Measurements from ENCODE around the gene TNRC6C.
"Not testable (repeated sequence)": the region's sequence is repeated elsewhere in the genome, so short reads cannot be mapped to it uniquely, and the experiment has no call there.

TNRC6C gene

DNA sequence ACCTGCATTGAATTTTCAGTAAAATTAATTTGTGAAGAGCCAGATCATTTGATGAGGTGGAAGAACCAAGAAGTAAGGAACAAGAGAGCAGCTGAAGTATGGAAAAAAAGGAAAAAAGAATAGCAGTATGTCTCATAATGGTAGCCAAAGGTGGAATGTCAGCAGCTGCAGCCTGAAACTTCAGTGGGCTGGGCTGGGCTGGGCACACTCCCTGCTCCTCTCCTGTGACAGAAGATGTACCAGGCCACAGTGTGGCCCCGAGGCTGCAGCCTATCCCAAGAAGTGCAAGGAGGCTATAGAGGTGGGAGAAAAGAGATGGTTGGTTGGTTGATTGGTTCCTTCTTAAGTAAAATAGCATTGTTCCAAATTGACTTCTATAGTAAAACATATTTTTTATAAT lies 84.5 kb downstream of the TNRC6C start:
- DNase-seq (ENCODE audit: low spot score) = no peak

DNA sequence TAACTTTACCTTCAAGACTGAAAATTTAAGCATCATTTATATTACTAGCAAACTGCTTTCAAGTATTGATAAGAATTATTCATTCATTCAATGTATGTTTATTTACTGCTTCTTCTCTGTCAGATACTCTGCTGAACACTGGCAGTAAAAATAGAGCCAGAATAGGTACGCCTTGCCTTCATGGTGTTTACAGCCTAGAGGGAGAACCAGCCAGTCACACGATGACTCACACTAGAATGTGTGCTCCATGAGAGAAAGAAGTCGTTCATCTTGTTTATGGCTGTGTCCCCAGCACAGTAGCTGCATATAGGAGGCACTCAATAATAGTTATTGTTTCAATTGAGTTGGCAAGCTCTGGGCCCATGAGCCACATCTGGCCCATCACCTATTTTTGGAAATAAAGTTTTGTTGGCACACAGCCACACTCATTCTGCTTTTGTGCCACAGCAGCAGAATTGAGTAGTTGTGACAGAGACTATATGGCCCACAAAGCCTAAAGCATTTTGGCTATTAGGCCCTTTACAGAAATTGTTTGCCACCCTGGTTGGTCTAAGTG lies 85.9 kb downstream of the TNRC6C start:
- no peak for DNase-seq (ENCODE audit: low spot score)

DNA sequence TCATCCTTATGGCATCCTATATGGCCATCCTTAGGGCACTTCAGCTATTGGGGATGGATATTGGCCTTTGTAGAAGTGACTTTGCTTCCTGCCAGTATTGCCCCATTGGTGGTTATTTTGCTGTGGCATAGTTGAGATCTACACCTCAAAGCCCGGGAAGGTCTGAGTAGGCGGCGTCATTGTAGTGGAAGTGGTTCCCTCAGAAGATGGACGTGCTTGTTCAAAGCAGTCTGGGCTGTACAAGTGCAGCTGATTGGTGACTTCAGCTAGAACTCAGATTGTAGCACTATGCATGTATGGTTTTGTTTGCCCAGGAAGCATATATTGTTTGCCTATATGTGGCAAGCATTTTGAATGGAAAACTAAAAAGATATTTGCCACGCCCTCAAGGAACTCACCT lies 86.8 kb downstream of the TNRC6C start:
- DNase-seq (ENCODE audit: low spot score) = no peak

DNA sequence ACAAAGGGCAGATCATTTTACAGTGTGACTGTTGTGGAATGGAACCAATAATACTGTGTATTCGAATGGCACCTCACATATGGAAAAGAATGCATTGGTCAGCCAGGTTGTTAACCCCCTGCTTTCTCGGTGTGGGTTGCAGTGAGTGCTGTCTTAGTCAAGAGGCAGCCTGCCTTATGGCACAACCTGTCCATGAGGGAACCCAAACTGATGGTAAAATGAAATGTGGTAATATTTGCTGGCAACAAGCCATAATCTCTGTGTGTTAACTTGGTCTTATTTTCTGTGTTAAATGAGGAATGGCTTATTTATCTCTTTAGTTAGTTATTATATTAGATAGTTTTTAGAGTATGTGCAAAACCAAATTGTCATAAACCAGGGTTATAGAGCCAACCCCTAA lies 88.4 kb downstream of the TNRC6C start:
- no peak for DNase-seq (ENCODE audit: low spot score)

DNA sequence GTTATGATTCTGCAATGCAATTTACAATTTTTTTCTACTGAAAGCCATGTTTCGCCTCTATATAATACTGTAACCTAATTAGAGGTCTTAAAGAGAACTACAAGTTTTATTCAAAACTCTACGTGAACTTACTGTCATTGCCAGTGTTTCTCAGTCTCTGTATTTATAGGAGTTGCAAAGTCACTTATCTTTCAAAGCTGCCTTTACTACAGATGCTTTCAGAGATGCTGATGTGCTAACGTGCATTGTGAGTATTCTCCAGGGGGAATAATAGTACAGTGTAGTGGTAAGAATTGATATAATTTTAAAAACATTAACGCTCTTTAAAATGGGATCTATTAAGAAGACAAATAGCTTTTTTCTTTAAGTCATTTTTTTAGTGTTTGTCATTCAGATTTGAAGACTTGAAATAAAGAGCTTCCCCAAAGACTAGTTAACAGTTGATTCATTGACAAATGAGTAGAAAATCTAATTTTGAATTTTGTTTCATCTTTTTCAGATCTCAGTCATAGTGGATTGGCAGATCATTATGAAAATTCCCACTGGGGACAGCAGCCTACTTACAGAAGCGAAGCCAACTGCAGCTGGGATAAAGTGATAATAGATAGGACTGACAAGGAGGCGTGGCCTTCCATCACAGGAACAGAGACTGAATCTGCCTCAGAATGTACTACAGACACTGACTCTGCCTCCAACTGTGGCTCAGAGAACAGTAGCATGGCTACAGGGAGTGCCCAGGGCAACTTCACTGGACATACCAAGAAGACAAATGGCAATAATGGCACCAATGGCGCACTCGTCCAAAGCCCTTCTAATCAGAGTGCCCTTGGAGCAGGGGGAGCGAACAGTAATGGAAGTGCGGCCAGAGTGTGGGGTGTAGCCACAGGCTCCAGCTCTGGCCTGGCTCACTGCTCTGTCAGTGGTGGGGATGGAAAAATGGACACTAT lies 90.1 kb downstream of the TNRC6C start:
- DNase-seq (ENCODE audit: low spot score) = no peak

DNA sequence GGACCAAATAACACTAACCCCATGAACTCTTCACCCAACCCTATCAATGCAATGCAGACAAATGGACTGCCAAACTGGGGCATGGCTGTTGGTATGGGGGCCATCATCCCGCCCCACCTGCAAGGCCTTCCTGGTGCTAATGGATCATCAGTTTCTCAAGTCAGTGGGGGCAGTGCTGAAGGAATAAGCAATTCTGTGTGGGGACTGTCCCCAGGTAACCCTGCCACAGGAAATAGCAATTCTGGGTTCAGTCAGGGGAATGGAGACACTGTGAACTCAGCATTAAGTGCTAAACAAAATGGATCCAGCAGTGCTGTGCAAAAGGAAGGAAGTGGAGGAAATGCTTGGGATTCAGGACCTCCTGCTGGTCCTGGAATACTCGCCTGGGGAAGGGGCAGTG lies 91.1 kb downstream of the TNRC6C start:
- DNase-seq (ENCODE audit: low spot score) = no peak

DNA sequence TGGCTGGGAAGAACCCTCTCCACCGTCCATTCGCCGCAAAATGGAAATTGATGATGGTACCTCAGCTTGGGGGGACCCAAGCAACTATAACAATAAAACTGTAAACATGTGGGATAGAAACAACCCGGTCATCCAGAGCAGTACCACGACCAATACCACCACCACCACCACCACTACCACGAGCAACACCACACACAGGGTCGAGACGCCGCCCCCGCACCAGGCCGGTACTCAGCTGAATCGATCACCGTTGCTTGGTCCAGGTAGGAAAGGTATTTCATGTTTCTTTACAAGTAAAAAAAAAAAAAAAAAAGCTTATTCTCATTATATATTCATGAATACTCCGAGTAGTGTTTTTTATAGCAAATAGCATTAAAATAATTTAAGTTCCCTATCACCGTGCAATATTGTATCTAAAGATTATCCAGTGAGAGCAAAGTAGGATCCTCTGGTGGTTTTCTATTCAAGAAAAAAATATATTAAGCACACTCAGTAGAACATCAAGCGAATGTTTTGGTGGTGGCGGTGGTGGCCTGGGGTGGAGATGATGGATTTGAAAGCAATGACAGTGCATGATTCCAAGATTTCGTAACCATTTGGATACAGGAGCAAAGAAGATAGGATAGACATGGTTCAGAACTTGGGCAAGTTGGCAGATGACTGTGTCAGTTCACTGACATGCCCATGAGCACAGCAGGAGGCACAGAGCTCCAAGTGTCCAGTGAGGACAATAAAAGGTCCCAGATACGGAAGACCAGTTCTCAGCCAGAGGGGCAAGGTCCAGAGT lies 92.9 kb downstream of the TNRC6C start:
- no peak for DNase-seq (ENCODE audit: low spot score)

DNA sequence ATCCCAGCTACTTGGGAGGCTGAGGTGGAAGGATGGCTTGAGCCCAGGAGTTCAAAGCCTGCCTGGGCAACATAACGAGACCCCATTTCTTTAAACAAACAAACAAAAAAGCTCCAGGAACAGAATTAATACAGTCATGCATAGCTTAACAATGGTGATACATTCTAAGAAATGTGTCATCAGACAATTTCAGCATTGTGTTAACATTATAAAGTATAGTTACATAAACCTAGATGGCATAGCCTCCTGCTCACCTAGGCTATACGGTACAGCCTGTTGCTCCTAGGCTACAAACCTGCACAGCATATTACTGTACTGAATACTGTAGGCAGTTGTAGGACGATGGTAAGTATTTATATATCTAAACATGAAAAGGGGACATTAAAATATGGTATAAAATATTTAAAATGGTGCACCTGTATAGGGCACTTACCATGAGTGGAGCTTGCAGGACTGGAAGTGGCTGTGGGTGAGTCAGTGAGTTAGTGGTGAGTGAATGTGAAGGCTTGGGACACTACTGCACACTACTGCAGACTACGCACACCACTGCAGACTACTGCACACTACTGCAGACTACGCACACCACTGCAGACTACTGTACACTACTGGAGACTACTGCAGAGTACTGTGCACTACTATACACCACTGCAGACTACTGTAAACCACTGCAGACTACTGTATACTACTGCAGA lies 95.4 kb downstream of the TNRC6C start:
- no peak for DNase-seq (ENCODE audit: low spot score)

DNA sequence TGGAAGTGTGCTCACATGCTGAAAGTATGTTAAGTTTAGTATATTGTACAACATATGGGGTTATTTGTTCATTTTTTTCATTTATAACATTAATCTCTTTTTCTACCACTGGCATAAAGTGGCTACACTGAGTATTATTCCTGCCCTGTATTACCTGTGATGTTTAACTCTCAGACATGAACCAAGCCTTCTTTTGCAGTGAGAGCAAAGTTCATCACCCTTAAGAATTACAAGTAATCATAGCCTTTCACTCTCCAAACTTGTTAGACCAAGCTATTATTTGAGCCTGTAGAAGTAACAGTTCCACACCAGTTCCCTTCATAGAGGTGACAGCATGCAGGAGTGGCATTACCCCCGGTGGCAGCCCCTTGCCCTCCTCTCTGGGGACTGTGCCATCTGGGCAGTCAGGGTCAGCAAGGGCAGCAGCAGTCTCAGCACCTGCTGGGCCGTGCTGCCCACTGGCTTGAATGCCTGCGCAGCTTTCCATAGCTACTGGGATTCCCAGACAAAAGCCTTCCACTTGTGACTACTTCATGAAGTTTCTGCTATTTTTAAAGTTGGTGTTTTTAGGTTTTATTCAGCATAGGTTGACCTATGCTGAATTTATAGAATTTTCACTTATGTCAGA lies 98.7 kb downstream of the TNRC6C start:
- DNase-seq (ENCODE audit: low spot score) = no peak

DNA sequence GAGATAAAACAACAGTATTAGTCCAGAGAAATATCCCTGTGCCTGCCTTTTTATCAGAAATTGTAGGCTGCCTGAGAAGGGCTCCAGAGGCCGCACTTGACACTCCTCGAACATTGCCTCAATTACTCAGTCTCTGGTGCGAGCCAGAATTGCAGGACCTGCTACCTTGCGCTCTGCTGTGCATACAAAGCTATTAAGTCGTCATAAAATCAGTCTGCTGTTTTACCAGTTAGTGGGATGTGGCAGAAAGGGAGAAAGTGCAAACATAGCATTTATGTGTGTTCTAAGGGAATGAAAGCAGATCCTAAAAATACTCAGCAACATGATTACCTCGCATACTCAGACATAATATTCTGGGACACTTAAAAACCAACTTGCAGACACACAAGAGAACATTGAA lies 99.5 kb downstream of the TNRC6C start:
- no peak for DNase-seq (ENCODE audit: low spot score)

DNA sequence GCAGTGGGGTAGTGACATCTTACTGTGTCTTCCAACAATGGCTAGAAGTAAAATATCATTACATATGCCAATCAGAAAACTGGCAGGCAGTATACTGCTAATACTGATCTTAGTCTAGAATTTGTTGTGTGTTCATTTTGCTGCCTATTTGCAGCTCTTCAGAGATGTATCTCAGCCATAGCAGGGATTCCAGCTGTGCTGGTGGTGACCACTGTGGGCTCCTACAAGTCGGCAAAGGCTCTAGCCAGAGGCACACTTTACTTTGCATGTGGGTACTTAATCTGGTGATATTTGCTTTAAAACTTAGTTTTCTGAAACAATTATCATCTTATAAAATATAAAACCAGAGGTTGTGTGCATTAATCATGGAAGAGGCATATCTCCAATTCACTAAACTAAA lies 100.1 kb downstream of the TNRC6C start:
- DNase-seq (ENCODE audit: low spot score) = no peak

DNA sequence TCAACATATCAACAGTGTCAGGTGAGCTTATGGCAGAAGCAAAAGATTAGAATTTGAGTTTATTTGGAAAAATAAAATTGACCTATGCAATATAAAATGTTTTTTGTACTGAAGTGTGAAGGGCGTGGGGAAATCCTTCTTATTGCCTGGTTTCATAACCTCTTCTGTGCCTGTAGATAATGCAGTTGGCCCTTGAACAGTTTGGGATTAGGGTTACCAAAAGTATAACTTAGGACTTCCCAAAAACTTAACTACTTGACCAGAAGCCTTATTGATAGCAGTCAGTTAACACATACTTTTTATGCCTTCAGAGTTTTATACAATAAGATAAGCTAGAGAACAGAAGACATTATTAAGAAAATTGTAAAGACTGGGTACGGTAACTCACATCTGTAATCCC lies 104.1 kb downstream of the TNRC6C start:
- no peak for DNase-seq (ENCODE audit: low spot score)

DNA sequence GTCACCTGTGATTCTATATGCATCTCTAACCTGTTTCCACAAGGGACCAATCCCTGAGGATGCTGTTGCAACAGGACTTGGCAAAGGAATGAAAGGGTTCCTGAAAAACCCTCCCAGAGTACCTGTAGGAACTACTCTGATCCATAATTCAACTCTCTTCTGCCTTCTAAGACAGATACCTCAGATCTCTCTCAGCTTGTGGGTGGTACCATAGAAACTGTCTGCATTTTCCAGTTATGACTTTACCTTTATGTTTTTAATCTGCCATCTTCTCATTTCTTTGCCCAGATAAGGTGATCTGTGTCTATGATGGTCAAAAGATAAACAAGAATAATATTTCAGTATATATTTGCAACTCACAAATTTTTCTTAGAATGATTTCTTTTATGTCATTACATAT lies 105.0 kb downstream of the TNRC6C start:
- no peak for DNase-seq (ENCODE audit: low spot score)

DNA sequence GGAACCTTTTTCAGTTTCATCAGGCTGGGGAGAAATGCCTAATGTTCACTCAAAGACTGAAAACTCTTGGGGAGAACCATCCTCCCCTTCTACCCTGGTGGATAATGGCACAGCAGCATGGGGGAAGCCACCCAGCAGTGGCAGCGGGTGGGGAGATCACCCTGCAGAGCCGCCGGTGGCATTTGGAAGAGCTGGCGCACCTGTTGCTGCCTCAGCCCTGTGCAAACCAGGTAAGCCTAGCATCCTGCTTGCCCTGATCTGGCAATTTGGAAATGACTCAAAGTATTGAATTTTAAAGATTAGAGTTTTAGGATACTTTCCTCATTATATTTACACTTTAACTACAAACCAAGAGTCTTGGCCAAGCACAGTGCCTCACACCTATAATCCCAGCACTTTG lies 106.2 kb downstream of the TNRC6C start:
- DNase-seq (ENCODE audit: low spot score) = no peak

DNA sequence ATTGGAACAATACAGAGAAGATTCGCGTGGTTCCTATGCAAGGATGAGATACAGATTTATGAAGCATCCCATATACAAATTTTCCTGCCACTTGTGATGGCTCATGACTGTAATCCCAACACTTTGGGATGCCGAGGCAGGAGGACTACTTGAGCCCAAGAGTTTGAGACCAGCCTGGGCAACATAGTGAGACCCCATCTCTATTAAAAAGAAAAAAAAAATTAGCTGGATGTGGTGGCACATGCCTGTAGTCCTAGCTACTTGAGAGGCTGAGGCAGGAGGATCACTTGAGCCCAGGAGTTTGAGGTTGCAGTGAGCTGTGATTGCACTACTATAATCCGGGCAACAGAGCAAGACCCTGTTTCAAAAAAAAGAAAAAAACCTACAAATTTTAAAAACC lies 108.5 kb downstream of the TNRC6C start:
- DNase-seq (ENCODE audit: low spot score) = not testable (repeated sequence)

DNA sequence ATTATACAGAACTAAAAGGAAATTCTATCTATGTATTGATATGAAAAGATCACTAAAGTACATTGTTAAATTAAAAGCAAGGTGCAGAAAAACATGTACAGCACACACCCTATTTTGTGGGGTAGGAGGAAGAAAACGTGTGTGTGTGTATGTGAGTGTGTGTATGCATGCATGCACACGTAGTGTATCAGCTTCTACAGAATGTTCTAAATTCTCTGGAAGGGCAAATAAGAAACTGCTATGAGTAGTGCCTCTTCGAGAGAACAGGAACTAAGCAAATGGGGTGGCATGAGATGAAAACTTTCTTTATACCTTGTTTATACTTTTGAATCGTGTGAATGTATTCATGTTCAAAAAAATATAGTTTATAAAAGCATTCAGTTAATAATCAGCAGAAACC lies 111.2 kb downstream of the TNRC6C start:
- no peak for DNase-seq (ENCODE audit: low spot score)

DNA sequence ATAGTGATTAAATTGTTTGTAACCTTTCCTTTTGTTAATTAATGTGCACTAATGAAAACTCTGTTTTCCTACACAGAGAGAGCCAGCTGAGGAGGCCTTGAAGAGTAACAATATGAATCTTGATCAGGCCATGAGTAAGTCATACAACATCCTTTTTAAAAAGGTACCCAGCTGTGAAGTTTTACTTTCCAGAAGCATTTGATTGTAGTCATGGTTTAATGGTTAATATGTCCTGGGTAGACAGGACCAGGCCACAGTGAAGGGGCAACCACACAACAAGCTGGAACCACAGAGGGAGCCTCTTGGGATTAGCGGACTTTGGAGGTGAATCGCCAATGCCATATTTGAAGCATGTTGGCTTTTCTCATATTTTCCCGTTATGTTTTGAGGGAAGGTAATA lies 114.5 kb downstream of the TNRC6C start:
- no peak for DNase-seq (ENCODE audit: low spot score)

DNA sequence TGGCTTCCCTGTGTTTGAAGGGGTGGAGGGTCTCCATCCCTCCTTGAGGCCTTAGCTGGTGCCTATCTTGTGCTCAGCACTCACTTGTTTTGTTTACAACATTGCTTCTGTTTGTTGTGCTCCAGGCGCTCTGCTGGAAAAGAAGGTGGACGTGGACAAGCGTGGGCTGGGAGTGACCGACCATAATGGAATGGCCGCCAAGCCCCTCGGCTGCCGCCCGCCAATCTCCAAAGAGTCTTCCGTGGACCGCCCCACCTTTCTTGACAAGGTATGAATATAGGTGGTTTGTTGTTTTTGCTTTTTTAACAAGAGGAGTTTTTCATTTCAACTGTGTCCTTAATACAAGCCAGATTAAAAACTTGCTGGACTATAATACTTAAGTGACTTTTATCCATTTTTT lies 116.5 kb downstream of the TNRC6C start:
- DNase-seq (ENCODE audit: low spot score) = no peak

DNA sequence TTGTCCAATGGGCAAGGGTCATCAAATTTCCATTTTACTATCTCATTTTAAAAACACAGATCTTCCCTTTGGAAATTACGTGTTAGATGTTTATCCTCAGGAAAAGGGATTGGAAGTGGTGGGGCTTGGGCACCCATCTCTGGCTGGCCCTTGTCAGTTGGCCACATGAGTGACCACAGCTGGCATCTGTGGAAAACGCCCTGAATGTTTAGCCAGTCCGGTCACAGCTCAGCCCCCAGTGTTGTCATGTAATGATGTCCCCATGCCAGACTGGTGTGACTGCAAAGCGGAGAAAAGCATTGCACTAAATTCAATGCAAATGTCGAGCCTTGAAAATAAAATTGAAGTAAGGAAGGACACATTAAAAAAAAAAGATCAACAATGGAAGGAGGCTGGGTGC lies 117.0 kb downstream of the TNRC6C start:
- DNase-seq (ENCODE audit: low spot score) = no peak

DNA sequence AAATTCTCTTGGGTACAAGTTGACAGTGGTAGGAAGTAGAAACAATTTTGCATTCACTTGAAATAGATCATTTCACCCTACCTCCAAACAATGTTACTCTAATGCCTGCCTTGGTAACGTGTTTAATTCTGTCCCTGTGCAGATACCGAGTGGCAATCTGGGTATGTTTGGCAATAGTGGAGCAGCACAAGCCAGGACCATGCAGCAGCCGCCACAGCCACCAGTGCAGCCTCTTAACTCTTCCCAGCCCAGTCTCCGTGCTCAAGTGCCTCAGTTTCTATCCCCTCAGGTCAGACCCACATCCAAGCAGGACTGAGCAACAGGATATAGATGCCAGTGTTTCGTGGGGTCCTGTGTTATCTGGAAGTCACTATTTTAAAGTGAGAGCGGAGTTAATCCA lies 120.8 kb downstream of the TNRC6C start:
- DNase-seq (ENCODE audit: low spot score) = no peak

DNA sequence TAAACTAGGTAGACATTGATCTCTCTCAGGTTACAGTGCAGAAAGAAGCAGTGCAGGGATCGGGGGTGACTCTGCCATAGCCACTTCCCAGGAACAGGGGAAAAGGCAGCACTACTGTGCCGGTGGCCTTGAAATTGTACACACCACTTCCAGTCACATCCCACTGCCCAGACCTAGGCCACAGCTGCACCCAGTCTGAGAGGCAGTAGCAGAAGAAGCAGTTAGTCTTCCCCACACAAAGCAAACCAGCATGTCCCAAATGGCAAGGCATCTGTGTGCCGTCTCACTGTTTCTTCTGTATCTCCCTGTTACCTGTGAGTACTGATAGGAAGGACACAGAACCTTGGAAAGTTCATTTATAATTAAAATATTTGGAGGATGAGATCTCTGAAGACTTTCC lies 123.0 kb downstream of the TNRC6C start:
- no peak for DNase-seq (ENCODE audit: low spot score)

DNA sequence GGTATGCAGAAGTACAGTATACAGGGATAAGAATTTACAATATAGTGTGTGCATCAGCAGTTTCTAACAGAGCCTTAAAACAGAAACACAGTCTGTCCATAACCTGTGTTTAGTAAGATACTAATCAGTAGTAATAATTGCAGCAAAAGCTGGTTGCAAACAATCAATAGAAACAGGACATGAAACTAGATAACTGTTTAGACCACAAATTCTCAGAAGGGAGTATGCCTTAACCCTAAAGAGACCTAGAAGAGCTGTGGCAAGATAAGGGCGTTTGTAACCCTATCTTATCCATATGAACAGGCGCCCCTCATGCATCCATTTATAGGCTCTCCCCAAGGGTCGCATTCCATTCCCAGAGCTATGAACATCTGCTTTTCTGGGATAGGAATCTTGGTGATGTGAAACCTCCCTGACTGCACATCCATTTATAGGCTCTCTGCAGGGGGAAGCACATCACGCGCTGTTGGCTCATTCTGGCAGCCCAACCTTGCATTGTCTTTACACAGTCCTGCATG lies 123.9 kb downstream of the TNRC6C start:
- DNase-seq (ENCODE audit: low spot score) = not testable (repeated sequence)
